GM18909 (cell line): Measurements from ENCODE around the gene PLEKHO1.
"Not testable (repeated sequence)": the region's sequence is repeated elsewhere in the genome, so short reads cannot be mapped to it uniquely, and the experiment has no call there.

ENCODE experiments used
- ATAC-seq: cut with Tn5 transposase; IDR thresholded peaks from one replicate; pipeline ENCODE4 v1.9.1; 2021; ENCODE audit warnings: mild to moderate bottlenecking; ENCODE audit not compliant: unreplicated experiment, poor library complexity

PLEKHO1 gene

DNA sequence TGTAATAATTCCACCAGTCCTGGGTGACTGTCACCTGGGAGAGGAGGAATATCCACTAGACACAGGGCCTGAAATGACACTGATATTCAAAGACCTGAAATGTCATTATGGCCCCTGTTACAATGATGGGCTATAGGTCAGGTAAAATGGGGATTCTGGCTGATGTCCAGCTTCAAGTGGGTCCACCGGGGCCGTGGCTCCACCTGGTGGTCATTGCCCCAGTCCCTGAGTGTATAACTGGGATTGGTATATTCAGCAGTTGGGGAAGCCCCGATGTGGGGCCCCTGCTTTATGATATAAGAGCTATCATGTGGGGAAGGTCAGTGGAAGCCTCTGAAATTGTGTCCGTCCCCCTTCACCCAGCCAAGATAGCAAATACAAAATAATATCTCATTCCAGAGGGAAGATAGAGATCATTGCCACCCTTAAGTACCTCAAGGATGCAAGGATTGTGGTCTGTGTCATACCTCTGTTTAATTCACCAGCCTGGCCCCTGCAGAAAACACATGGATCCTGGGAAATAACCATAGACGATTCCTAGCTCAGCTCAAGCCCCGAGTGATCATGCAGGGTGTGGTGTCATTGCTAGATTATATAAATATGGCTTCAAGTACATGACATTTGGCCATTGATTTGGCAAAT lies 19.4 kb downstream of the PLEKHO1 start:
- no peak for ATAC-seq

DNA sequence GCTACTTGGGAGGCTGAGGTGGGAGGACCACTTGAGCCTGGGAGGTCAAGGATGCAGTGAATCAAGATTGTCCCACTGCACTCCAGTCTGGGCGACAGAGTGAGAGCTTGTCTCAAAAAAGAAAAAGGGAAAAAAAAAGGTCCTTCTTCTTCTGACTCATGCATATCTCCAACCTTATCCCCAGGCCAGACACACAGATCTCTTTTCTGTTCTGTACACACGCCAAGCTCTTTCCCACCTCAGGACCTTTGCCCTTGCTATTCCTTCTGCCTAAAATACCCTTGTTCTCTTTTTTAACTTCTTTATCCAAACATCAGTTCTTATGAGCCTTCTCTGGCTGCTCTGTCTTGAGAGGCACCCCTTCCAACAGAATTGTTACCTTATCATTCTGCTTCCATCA lies 22.1 kb downstream of the PLEKHO1 start:
- no peak for ATAC-seq

DNA sequence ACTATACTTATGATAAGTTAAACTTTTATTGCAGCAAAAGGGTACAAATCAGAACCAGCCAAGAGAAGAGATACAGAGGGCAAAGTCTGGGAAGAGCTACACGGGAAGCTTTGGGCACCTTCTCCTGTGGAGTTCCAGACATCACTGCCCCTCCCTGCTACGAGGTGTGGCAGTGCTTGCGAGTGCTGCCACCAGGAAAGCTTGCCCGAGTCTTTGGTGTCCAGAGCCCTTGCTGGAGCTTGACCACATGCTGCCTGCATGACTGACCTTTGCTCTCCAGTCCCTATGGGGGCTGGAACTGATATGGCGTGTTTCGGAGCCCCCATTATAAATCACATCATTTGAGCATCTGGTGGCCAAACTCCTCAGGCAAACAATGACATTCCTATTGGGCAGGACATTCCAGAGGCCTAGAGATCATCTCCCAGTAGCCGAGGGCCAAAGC lies 23.4 kb downstream of the PLEKHO1 start:
- ATAC-seq: no peak

DNA sequence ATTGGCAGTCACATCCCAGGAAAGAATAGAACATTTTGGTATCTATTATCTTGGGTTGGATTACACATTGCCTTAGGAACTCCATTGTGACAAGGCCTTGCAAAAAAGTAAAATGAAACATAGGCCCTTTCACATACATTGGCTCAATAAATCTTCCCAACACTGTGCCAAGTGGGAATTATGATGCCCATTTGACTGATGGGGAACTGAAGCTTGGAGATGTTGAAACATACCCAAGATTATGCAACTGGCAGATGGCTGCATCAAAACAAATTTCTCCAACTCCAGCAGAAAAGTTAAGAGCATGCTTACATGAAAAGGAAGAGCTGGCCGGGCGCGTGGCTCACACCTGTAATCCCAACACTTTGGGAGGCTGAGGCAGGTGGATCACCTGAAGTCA lies 26.9 kb downstream of the PLEKHO1 start:
- ATAC-seq: no peak

DNA sequence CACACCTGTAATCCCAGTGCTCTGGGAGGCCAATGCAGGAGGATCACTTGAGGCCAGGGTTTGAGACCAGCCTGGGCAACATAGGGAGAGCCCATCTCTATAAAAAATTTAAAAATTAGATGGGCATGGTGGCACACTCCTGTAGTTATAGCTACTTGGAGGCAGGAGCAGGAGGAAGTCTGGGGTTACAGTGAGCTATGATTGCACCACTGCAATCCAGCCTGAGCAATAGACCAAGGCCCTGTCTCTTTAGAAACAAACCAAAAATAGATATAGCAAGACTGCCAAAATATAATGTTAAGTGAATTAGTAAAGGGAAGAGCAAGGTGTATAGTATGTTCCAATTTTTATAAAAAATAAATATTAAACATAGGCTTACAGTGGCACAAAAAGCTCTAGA lies 28.8 kb downstream of the PLEKHO1 start:
- no peak for ATAC-seq

DNA sequence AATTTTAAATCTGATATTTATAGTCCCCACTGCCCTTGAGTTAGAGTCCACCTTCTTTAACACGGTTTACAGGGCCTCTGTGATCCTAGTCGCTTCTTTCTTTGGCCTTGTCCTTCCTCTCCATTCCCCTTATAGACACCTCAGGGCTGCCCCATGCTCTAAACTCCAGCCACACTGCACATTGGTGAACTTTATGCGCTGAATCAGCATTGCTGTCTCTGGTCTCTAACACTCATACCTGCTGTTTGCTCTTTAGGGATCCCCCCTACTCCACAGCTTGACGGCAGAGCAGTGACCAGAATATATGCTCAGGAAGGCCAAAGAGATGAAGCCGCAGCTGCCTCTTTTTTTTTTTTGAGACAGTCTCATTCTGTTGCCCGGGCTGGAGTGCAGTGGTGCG lies 30.2 kb downstream of the PLEKHO1 start:
- no peak for ATAC-seq

DNA sequence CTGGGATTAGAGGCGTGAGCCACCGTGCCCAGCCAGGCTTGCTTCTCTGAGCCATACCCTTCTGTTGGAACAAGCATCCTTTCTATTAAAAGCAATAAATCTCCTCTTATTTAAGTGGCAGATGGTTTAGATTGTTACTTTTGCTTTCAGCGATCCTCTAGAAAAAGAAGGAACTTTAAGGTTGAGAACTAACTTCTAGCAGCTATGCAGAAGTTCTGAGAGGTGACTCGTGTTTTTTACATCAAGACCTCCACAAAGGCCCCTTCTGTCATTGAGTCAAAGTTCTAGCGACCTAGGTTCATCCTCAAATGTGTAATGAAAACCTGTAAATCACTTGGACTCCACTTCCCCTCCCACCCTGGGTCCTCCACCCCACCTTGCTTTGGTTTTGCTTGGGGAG lies 30.8 kb downstream of the PLEKHO1 start:
- ATAC-seq: no peak

DNA sequence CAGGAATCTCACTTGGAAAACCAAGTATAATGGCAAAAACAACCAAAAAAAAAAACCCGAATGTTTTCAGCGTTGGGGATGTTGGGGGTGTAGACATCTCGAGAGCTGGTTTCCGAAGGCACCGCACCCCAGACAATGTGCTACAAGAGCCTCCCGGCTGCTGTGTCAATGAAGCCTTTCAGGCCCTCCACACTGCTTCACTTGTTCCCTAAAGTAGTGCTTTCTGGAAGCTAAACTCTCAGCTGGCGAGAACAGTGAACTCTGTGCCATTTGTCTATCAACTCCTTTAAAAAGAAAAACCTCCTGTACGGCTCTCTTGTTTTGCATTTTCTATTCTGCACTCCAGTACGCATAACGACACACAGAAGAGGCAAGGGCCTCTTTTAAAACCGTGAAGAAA lies 32.5 kb downstream of the PLEKHO1 start:
- no peak for ATAC-seq

DNA sequence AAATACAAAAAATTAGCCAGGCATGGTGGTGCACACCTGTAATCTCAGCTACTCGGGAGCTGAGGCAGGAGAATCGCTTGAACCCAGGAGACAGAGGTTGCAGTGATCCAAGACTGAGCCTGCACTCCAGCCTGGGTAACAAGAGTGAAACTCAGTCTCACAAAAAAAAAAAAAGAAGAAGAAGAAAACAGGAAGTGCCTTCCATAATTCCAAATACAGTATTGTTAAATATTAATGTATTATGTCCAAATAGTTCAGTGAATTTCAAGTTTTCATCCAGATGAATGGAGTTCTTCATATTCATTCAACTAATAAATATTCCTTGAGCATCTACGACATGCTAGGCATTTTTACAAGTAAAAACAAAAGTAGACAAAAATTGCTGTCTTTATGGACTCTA lies 33.3 kb downstream of the PLEKHO1 start:
- ATAC-seq: no peak

DNA sequence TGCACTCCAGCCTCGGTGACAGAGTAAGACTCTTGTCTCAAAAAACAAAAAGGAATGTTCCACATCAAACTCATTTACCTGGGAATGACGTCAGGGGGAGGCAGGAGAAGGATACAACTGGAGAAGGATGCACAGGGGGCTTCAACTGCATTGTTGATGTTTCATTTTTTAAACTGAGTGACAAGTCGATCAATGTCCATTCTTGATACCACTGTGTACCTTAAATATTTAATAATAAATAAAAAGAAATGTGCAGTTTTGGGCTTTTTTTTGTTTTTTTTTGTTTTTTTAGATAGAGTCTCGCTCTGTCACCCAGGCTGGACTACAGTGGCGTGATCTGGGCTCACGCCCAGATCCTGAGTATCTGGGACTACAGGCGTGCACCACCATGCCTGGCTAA lies 35.8 kb downstream of the PLEKHO1 start:
- no peak for ATAC-seq

DNA sequence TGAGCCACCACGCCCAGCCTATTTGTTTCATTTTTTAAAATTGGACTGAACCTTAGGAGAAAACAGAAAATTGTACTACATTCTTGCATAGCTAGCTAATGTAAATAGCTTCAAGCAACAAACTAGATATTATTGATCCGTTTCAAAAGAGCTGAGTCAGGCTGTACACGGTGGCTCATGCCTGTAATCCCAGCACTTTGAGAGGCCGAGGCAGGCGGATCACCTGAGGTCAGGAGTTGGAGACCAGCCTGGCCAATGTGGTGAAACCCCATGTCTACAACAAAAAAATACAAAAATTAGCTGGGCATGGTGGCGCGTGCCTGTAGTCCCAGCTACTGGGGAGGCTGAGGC lies 36.7 kb downstream of the PLEKHO1 start:
- not testable (repeated sequence) for ATAC-seq

DNA sequence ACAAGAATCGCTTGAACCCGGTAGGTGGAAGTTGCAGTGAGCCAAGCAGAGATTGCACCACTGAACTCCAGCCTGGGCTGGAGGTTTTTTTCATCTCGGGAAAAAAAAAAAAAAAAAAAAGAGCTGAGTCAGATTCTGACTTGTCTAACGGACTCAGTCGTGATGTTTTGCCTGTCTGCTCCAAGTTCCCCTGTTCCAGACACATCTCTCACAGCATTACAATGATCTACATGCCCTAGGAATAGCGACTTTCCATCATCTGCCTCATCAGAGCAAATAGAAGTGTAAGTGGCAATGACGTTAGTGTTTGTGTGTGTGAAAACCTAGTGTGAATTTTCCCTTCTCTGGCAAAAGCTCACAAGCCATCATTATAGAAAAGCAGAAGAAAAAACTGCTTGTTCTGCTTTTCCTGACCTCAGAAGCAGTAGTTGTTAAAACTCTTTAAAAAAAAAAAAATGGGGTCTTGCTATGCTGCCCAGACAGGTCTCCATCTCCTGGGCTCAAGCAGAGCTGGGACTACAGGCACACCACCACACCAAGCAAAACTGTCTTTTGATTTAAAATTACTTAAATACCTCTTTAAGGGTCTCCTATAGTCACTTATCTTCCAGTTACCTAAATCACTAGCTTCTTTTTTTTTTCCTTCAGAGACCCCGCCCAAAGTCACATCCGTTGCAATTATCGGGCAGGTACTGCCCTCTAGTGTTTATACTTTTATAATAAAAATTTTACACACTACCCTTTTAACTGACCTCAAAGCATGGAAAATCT lies 37.3 kb downstream of the PLEKHO1 start:
- no peak for ATAC-seq

DNA sequence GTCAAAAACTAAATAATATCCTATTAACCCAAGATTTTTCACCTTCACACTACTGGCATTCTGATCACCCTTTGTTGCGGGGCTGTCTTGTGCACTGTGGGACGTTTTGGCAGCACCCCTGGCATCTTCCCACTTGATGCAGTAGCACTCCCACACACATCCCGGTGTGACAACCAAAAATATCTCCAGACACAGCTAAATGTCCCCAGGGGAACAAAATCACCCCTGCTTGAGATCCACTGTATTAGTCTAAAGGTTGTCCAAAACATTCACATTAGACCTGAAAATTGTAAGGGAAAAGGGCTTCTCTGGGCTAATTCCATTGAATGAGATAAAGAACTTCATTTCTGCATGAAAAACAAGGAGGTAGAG lies 37.8 kb downstream of the PLEKHO1 start:
- ATAC-seq: no peak

DNA sequence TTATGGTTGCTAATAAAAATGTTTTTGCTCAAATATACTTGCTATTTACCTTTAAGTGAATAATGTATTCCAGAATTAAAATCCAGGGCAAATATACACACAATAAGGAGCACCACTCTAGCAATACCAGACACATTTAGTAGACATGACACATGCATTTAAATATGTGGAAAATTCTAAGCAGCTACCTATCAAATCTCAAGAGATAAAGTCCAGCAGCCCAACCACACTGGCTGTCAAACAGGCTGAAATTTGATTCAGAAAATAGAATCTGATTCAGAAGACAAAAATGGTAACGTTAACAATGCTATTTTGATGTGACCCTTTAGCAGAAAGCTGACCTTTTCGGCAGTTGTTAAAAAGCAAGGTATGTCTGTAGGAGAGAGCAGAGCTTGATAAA lies 42.3 kb downstream of the PLEKHO1 start:
- ATAC-seq: no peak

DNA sequence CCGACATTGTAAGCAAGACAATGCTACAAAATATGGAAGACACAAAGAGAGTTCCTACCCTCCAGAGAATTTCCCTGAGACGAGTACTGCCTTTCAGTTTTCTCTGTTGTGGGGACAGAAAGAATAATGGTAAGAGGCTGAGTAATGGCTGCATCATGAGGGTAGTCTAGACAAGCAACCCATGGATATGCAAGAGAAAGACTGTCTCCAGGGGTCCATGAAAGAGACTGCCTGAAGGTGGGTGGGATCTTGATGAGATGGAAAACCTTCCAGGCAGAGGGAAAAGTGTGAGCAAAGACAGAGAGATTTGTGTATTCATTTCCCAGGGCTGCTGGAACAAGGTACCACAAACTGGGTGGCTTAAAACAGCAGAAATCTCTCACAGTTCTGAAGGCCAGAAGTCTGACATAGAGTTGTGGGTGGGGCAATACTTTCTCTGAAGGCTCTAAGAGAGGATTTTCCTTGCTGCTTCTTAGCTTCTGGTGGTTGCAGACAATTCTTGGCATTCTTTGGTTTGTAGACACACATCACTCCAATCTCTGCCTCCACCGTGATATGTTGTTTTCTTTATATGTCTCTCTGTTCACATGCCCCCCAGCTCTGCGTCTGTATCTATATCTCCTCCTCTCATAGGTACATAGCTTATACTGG lies 44.8 kb downstream of the PLEKHO1 start:
- ATAC-seq: no peak

DNA sequence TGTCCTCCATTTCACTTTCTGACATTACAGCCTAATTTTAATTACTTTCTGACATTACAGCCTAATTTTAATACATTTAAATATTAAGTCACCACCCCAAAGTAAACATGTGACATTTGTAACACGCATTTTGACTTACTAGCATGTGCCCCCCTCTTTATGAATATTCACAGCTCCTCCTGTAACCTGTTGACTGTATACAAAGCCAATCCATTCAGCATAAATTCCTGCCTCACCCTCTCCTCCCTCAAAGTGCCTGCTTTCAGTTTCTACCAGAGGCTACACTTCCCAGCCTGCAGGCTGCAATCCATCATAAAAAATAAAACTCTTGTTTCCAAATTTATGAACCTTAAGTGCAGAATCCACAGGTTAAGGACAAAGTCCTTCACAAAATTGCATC lies 46.7 kb downstream of the PLEKHO1 start:
- no peak for ATAC-seq

DNA sequence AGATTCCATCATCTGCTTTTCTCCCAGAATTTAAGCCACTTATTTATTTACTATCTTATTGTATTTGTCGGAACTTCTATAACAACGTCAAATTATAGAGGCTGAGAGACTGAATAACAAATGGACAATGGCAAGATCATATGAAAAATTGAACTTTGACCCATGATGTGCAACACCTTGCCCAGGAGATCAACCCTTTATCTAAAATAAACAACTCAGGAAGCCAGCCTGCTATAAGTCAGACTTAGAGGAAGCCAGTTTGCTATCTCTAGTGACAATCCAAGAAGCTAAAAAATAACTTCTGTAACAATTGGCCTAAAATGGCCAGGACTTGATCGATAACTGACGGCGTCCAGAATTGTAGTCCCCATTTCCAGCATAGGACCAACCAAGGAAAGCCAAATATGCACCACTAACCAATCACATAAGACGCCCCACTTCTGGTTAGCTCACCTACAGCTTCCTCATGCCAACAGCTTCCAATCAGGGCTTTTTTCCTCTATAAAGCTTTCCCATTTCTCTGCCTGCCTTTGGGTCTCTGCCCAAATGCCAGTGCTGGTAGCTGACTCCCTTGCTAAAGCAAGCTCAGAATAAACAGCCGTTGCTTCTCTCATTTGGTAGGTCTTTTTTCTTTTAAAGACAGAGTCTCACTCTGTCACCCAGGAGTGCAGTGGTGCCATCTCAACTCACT lies 57.7 kb downstream of the PLEKHO1 start:
- ATAC-seq: no peak

DNA sequence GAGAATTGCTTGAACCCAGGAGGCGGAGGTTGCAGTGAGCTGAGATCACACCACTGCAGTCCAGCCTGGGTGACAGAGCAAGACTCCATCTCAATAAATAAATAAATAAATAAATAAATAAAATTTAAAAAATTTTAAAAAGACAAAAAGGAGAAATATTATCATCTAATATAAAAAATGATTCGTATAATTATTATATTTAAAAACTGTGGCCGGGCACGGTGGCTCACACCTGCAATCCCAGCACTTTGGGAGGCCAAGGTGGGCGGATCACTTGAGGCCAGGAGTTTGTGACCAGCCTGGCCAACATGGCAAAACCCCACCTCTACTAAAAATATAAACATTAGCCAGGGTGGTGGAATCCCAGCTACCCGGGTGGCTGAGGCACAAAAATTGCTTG lies 58.7 kb downstream of the PLEKHO1 start:
- not testable (repeated sequence) for ATAC-seq
